GM15510 (cell line): ENCODE measurements around the gene RRP1B.

Source experiments
- POLR2A ChIP-seq: IDR thresholded peaks from 3 replicates; pipeline ENCODE4 v1.6.1; 2011; ENCODE audit warnings: borderline replicate concordance; ENCODE audit not compliant: insufficient read length; ENCODE audit errors: extremely low read depth

The RRP1B gene

GRCh38 chr21:43634618-43635017 is 24.7 kb upstream of the RRP1B start:
- TF ChIP-seq POLR2A, result no peak

- no peak for TF ChIP-seq POLR2A
Observed at GRCh38 chr21:43635436-43635835, 23.9 kb upstream of the RRP1B start.

- no peak for TF ChIP-seq POLR2A
Observed at GRCh38 chr21:43637530-43638158, 21.7 kb upstream of the RRP1B start.

- TF ChIP-seq POLR2A, result no peak
Observed at GRCh38 chr21:43639470-43640353, 19.6 kb upstream of the RRP1B start.

GRCh38 chr21:43640400-43640799 is 19.0 kb upstream of the RRP1B start:
- TF ChIP-seq POLR2A, result no peak

GRCh38 chr21:43643193-43643592 is 16.2 kb upstream of the RRP1B start:
- TF ChIP-seq POLR2A, result no peak

GRCh38 chr21:43644071-43644470 is 15.3 kb upstream of the RRP1B start:
- TF ChIP-seq POLR2A, result no peak

GRCh38 chr21:43644609-43645008 is 14.8 kb upstream of the RRP1B start:
- no peak for TF ChIP-seq POLR2A

- no peak for TF ChIP-seq POLR2A
Observed at GRCh38 chr21:43645136-43645891, 14.0 kb upstream of the RRP1B start.

- no peak for TF ChIP-seq POLR2A
Observed at GRCh38 chr21:43645976-43646375, 13.4 kb upstream of the RRP1B start.

- TF ChIP-seq POLR2A, result no peak
Observed at GRCh38 chr21:43646550-43647260, 12.7 kb upstream of the RRP1B start.

- TF ChIP-seq POLR2A, result no peak
Observed at GRCh38 chr21:43648171-43648570, 11.2 kb upstream of the RRP1B start.

GRCh38 chr21:43652616-43653015 is 6.7 kb upstream of the RRP1B start:
- TF ChIP-seq POLR2A, result no peak

GRCh38 chr21:43653626-43654025 is 5.7 kb upstream of the RRP1B start:
- no peak for TF ChIP-seq POLR2A
